GM21529 (cell line): ENCODE data around the gene LRMDA.

Experiments
- ATAC-seq: cut with Tn5 transposase; IDR thresholded peaks from one replicate; pipeline ENCODE4 v1.9.1; 2021; ENCODE audit not compliant: unreplicated experiment

The LRMDA gene

GRCh38 chr10:76395251-76395650 is 963.8 kb downstream of the LRMDA start:
- ATAC-seq: no peak

GRCh38 chr10:76396134-76396533 is 964.7 kb downstream of the LRMDA start:
- ATAC-seq: no peak

DNA sequence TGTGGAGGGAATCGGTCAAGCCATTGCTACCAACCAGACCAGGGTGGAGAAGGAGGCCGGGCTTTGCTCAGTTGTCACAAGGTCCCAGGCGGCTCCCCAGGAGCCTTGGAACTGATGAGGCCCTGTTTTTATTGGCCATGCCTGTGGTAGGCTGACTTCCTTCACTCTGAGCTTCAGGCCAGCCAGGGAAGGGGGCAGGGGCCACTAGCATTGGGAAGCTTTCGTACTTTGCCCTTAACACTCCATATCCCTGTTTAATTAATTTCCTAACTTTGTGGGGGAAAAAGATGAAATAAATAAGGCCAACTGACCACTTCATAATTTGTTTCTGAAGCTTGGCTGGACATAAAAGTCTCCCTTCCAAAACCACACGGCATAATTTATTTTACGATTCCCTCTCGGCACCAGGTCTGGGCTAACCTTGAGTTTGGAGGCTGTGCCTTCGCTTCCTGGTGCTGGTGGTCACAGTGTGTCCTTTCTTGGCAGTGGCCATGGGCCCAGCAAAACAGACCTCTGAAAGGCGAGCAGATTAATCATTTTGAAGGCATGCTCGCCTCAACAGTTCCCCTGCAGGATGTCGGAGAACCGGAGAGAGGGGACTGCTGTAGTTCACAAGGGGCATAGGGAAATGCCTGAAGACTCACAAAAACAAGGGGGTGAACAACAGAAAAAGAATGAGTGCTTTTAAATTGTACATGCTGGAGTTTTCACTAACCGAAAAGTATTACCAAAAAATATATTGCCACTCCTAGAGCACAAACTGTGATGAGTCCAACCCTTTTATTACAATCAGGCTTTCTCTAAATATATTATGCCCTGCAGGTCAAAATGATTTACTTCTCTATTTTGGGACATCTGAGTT is 966.0 kb downstream of the LRMDA start:
- no peak for ATAC-seq

DNA sequence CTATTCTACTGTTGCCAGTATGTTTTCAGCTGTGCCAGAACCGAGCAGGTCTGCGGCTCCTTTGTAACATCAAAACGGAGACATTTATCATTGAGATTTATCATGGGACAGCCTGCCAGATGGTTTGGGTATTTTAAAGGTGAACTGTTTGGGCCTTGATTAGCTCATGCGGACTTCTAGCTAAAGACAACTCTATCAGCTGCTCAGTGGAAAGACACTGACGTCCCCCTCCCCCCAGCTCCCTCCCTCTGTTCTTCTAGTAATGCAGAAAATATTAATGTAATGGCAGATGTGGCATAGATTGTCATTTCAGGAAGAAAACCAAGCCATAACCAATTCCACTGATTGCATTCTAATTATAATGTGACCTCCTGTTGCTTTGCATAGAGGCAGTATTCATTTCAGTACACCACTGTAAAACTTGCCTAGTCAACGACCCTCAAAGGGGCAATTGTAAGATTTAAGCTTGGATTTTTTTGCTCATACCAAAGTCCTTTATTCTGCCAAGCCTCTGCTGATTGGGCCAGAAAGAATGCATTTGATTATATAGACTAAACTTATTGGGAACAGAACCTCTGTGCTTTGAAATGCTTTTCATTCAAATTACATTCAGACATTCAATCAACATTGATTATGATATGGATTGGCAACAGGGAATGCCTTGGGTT is 966.8 kb downstream of the LRMDA start:
- ATAC-seq: no peak

- ATAC-seq: no peak
Measured at GRCh38 chr10:76399226-76399625, 967.8 kb downstream of the LRMDA start.

DNA sequence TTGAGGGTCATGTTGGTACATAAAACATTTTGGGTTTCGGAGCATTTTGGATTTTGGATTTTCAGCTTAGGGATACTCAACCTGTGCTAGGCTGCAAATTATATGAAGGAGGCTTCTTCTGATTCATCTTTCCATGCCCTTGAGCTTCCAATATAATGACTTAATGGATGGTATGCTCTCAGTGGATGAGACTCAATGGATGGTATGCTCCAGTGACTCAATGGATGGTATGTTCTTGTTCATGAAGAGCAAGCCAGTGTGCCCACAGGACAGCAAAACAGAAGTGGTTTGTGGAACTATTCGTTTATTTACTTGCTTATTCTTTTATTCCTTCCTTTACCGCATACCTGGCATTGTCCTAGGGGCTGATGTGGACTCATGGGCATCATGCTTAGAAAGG is 969.6 kb downstream of the LRMDA start:
- no peak for ATAC-seq

DNA sequence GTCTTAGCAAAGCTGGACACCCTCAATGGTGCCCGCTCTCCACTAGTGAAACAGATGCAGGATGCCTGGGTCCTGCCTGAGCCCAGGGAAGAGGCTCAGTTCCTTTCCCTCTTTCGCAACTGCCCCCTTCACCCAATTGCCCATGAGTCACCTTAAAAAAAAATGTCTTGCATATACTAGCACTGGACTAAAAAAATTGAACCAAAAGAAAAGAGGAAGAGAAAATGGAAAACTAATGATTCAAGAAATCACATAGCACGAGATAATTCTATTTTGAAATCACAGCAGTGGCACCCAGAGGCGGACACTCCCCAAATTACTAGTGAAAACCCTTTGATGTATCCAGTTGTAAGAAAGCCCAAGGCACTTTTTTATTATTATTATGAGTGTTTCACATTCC is 972.5 kb downstream of the LRMDA start:
- no peak for ATAC-seq

DNA sequence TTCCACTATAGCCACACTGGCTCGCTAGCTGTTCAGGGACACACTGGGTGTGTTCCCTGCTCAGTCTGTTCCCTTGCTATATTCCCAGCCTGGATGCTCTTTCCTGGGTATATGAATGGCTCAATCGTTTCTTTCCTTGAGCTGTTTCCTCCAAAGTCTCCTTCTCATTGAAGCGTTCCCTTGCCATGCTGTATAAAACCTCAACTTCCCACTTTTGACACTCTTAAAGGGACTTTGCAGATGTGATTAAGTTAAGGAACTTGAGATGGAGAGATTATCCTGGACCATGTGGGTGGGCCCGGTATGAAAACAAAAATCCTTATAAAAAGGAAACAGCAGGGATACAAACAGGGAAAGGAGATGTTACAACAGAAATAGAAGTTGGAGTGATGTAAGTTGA is 973.1 kb downstream of the LRMDA start:
- ATAC-seq: no peak

GRCh38 chr10:76405922-76406321 is 974.5 kb downstream of the LRMDA start:
- ATAC-seq: no peak

DNA sequence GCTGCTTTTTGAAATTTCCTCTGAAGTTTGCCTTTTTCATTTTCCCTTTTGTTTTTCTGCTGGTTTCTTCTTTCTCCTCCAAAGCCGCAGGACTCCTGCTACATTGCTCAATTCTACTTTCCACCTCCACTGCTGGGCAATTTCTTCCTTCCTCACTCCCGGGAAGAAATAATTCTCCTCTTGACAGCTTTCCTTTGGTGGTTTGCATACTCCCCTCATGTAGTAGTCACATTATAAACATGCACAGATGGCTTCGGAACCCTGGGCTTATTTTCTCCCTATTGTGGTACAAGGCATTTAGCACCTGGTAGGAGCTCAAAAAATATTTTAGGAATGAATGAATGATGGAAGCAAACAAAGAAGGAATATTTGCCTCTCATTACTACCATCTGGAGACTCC is 977.2 kb downstream of the LRMDA start:
- ATAC-seq: no peak

GRCh38 chr10:76411729-76412435 is 980.5 kb downstream of the LRMDA start:
- ATAC-seq: no peak

DNA sequence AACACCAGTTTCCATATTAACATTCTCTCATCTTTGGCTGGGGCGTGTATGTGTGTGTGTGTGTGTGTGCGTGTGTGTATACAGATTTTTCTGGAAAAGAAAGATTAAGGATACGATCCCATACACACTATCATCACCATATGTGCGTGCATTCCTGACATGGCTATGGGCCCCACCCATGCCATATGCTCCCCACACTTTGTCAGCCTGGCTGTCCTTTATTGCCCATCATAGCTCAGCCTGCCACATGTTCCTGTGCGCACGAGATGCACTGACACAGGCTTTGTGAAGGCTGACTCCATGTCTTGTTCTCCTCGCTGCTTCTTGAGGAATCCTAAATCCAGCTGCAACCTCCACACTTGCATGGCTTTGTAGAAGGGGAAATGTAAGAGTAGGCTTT is 984.1 kb downstream of the LRMDA start:
- no peak for ATAC-seq

- ATAC-seq: no peak
Measured at GRCh38 chr10:76416642-76417041, 985.2 kb downstream of the LRMDA start.

- no peak for ATAC-seq
Measured at GRCh38 chr10:76420725-76421124, 989.3 kb downstream of the LRMDA start.

DNA sequence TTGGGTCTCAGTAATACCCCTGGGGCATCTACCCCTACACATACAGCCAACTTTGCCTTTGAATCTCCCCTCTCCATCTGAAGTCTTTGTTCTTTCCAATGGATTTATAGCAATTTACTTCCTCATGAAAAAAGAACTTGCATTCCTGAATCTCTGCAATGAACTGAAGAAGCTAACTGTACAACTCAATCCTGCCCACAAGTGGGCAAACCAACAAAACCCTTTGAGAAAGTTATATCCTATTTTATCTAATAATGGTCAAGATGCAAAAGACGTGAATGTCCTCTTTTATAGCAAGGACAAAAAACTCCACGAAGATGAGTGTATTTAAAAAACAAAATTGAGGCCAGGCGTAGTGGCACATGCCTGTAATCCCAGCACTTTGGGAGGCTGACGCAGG is 991.3 kb downstream of the LRMDA start:
- ATAC-seq: no peak

DNA sequence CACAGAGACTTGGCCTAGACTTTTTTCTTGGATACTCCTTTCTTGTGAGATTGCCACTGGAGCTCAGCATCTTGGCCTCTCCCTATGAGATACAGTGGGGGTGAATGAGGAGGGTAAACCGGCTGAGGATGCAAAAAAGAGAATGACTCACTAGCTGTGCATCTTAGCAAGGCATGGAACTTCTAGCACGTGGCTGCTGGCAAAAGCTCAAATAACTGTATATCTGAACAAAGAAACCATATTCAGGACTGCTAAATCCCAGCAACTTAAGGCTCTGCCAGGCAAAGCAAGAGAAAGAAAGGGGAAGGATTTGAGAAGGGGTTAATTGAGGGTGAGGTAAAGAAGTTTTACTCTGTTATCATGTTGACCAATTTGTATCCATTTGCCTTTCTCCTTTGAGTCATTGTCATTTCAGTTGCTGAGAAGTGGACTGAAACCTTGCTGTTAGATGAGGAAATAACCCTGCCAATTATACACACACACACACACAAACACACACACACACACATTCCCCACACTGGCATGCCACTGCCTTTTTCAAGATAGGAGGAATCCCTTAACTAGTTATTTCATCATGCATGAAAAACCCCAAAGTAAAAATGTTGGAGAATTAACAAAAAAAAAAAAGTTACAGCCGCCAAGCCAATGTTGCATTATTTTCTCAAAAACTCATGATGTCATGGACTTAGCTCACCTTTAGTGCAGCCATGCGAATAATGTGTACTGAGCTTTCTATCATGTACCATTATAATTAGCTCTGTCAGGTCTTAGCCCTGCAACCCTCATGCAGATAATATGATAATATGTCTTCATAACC is 997.3 kb downstream of the LRMDA start:
- no peak for ATAC-seq

DNA sequence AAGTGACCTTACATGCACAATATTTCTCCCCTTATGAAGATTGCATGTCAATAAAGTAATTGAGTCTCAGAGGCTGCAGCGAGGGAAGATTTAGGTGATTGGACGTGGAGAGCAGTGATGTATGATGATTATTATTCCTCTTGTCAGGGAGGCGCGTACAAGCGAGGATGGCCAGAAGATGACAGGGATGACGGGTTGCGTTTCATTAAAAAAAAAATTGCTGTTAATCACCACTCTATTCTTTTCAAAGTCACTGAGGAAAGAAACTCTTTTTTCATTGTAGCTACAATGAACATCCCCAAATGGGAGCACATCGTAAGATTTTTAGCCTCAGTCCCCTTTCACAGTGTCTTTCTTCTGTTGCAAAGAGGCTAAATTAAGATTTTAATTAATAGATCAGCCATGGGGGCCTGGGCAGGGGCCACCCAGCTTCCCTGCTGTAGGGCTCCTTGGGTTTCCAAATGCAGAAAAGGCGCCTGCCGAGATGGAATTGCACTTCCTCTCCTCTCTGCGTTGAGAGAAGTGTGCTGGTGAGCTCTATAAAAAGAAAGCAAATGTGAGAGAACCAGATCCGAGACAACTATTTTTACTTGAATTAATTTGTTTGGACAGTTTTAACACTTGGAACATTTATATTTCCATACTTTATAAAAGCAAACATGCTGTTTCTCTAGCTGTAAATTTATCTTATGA is 998.1 kb downstream of the LRMDA start:
- ATAC-seq: no peak

DNA sequence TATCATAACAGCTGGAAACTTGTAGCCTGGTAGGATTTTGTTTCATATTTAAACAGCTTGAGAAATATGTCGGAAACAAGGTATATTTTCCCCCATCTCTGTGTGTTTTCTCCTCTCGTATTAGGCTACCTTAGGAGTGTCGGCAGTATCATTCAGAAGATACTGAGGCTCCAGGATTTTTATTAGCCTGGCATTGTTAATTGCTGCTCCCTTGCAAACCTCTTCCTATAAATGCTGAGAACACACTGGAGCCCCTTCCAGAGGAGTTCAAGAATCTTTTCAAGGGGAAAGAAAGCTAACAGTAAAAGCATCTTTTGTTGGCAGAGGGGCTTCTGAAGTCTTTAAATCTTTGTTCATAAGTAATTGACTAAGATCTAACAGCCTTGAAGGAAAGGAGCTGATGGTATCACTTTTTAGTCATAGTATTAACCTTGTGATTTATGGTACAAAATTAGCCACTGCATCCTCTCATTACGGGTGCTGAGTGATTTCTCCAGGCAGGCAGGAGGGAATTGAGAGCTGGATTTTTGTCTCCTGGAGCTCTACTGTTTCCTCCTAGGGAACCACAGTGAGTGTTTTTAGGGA is 998.7 kb downstream of the LRMDA start:
- ATAC-seq: no peak

GRCh38 chr10:76432016-76433012 is 1000.9 kb downstream of the LRMDA start:
- no peak for ATAC-seq
